D721Med (cell line): ENCODE data around the gene SFT2D1.

Experiments
- DNase-seq: peaks from one replicate; pipeline ENCODE4 v3.0.0; 2011; ENCODE audit warnings: low spot score; ENCODE audit not compliant: insufficient read length
- FAIRE-seq: peaks from 2 replicates; lab custom pipeline; 2011; peaks lifted over from hg19 to GRCh38; lab: Jason Lieb, UNC
- TF ChIP-seq, protein P1 (sequence below): IDR thresholded peaks from 2 replicates; pipeline ENCODE4 v1.5.1; 2012; ENCODE audit warnings: mild to moderate bottlenecking, control low read depth; ENCODE audit not compliant: insufficient read depth; ENCODE audit errors: missing control alignments

SFT2D1 gene

DNA sequence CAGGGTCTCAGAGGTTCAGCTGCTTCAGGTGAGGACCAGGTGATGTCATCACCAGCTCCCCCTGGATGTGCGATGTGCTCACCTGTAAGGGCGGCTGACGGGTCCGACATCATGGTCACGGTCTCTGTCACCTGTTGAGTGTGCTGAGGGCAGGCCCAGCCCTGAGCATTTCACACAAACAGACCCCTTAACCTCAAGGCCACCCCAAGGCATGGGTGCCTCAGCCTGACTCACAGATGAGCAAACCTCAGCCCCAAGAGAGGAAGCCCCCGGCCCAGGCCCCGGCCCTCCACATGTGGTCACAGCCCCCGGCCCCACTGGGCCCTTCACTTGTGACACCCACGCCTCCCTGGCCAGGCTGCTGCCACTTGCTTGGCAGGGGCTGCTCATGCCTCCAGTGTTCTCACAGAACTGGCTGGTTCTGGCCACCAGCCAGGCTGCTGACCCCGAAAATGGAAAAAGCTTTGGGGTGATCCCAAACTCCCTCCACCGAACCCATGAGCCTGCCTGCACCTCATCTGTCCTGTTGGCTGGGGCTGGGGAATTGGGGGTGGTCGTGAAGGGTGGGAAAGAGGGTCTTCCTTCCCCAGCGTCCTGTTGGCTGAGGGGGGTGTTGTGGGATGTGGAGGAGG, 67.5 kb downstream of the SFT2D1 start:
- TF ChIP-seq, protein P1, sequence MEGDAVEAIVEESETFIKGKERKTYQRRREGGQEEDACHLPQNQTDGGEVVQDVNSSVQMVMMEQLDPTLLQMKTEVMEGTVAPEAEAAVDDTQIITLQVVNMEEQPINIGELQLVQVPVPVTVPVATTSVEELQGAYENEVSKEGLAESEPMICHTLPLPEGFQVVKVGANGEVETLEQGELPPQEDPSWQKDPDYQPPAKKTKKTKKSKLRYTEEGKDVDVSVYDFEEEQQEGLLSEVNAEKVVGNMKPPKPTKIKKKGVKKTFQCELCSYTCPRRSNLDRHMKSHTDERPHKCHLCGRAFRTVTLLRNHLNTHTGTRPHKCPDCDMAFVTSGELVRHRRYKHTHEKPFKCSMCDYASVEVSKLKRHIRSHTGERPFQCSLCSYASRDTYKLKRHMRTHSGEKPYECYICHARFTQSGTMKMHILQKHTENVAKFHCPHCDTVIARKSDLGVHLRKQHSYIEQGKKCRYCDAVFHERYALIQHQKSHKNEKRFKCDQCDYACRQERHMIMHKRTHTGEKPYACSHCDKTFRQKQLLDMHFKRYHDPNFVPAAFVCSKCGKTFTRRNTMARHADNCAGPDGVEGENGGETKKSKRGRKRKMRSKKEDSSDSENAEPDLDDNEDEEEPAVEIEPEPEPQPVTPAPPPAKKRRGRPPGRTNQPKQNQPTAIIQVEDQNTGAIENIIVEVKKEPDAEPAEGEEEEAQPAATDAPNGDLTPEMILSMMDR: no peak
- DNase-seq (no peak), FAIRE-seq (no peak)

DNA sequence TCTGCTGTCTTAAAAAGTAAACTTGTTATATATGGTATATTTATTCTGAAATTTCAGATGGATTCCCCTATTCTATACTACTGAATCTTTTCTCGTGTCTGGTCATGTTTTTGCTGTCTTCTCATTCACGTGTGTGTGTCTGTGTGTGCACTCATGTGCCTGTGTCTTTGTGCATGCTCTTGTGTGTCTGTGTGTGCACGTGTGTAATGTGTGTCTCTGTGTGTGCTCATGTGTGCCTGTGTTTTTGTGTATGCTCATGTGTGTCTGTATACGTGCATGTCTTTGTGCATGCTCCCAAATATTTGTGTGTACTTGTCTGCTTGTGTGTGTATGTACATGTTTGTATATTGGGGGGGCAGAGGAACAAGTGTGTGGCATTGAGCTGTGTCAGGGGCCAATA, 68.2 kb downstream of the SFT2D1 start:
- TF ChIP-seq, protein P1: no peak
- FAIRE-seq: no peak
- no peak for DNase-seq

DNA sequence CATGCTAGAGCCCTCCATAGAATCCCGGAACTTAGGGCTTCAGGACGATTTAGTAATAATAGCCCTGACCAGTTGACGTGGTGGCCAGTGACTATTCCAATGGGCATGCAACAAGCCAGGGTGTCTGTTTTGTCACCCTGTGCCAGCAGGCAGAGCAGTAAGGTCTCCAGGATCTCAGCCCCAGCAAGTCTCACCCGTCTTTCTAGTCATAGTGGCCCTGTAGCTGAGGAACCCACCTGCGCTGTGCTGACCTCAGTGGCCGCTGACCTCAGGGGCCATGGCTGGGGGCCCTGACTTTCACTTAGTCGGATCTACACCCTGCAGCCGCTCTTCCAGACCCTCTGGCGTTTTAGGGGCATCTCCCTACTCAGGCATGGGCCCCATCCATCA, 71.0 kb downstream of the SFT2D1 start:
- no peak for FAIRE-seq
- no peak for DNase-seq
- TF ChIP-seq, protein P1: no peak

DNA sequence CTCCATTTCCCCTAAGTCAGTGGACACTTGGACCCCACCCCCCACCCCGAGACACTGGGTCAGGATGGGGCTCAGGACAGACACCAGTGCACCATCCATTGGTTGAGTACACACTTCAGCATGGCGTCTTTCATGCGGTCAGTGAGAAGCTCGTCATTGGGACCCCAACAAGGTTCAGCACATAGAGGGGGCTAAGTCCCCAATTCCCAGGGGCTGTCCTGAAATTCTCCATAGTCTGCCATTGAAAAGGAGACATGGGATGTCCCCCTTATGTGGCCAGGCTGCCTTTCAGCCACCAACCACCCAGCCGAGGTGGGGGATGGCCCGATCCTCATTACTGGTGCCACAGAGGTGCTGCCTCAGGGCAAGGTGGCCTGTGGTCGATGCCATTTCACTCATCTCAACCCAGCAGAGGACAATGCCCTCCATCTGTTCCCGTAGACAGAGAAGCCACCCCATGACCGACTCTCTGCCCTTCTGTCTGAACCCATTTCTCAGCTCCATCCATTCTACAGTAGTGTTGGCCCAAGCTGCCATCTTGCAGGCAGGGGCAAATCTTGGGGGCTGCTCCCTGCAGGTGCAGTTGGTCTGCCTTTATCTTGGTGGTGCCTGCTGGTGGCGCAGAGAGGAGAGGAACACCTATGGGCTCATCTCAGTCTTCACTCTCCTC, 71.5 kb downstream of the SFT2D1 start:
- DNase-seq (no peak), FAIRE-seq (no peak)
- TF ChIP-seq, protein P1: no peak
